Glutamatergic neuron (in vitro differentiated cells): ENCODE data around the gene LTBP2. TPM values are rescaled to one million over a fixed set of nuclear protein-coding genes. Genes with fewer than 3 reads are reported as not detected.

Experiments used
- DNase-seq: peaks from one replicate; pipeline ENCODE4 v3.0.0; 2022
- H3K27ac Mint-ChIP-seq: one replicate; pipeline ENCODE4 v1.8.0; 2020; ENCODE audit warnings: mild to moderate bottlenecking, mixed read lengths, inconsistent platforms; ENCODE audit not compliant: unreplicated experiment
- H3K27me3 Mint-ChIP-seq: one replicate; pipeline ENCODE4 v1.8.0; 2020; ENCODE audit warnings: mild to moderate bottlenecking, moderate library complexity, mixed read lengths, inconsistent platforms; ENCODE audit not compliant: unreplicated experiment
- H3K36me3 Mint-ChIP-seq: one replicate; pipeline ENCODE4 v1.8.0; 2020; ENCODE audit warnings: mild to moderate bottlenecking, mixed read lengths, inconsistent platforms; ENCODE audit not compliant: unreplicated experiment
- H3K4me1 Mint-ChIP-seq: one replicate; pipeline ENCODE4 v1.8.0; 2020; ENCODE audit warnings: mild to moderate bottlenecking, low read depth, mixed read lengths, inconsistent platforms; ENCODE audit not compliant: unreplicated experiment
- H3K4me3 Mint-ChIP-seq: one replicate; pipeline ENCODE4 v1.8.0; 2020; ENCODE audit warnings: mild to moderate bottlenecking, mixed read lengths, inconsistent platforms; ENCODE audit not compliant: unreplicated experiment
- H3K9me3 Mint-ChIP-seq: one replicate; pipeline ENCODE4 v1.8.0; 2020; ENCODE audit warnings: mild to moderate bottlenecking, moderate library complexity, mixed read lengths, inconsistent platforms; ENCODE audit not compliant: unreplicated experiment
- CTCF ChIP-seq: fragments of 200-600 bp; sonication (generic); IDR thresholded peaks from one replicate; pipeline ENCODE4 v1.5.0; 2021; ENCODE audit not compliant: partially characterized antibody, unreplicated experiment
- total RNA-seq: library from RNA; stranded (reverse); fragmentation: NEBNext Ultra II Directional; extraction: Animal tissue kit (Norgen Biotek cat#: 25700); gene quantifications from one replicate; pipeline ENCODE4 v1.2.1, GENCODE V29; 2021; ENCODE audit not compliant: unreplicated experiment

LTBP2 gene
- total RNA-seq, 1 donor from 2014 or later, result 1.2 TPM

GRCh38 chr14:74491956-74492775 is 119.9 kb downstream of the LTBP2 start:
- no peaks in the 10 kb centered on the region for H3K36me3 Mint-ChIP-seq
- H3K9me3 Mint-ChIP-seq, result no peaks in the 10 kb centered on the region
- no peak for TF ChIP-seq CTCF
- H3K27me3 Mint-ChIP-seq, result peaks cover 5% of the 10 kb centered on the region
- H3K27ac Mint-ChIP-seq, result no peak overlapping the region
- H3K4me1 Mint-ChIP-seq, result peaks cover 4% of the 10 kb centered on the region
- no peak overlapping the region for H3K4me3 Mint-ChIP-seq
- no peak for DNase-seq

GRCh38 chr14:74490486-74490885 is 121.6 kb downstream of the LTBP2 start:
- H3K4me3 Mint-ChIP-seq, result no peak overlapping the region
- H3K4me1 Mint-ChIP-seq, result peaks cover 4% of the 10 kb centered on the region
- no peaks in the 10 kb centered on the region for H3K9me3 Mint-ChIP-seq

GRCh38 chr14:74488786-74489397 is 123.1 kb downstream of the LTBP2 start:
- no peak for TF ChIP-seq CTCF
- H3K27ac Mint-ChIP-seq, result no peak overlapping the region
- no peak overlapping the region for H3K4me3 Mint-ChIP-seq
- H3K36me3 Mint-ChIP-seq, result no peaks in the 10 kb centered on the region
- no peaks in the 10 kb centered on the region for H3K9me3 Mint-ChIP-seq
- H3K4me1 Mint-ChIP-seq, result no peaks in the 10 kb centered on the region
- DNase-seq, result no peak
- peaks cover 5% of the 10 kb centered on the region for H3K27me3 Mint-ChIP-seq

More at GRCh38 chr14:74490486-74490885, 121.6 kb downstream of the LTBP2 start:
- no peaks in the 10 kb centered on the region for H3K36me3 Mint-ChIP-seq
- H3K27me3 Mint-ChIP-seq, result peaks cover 5% of the 10 kb centered on the region
- H3K27ac Mint-ChIP-seq, result no peak overlapping the region
- TF ChIP-seq CTCF, result no peak
- DNase-seq, result no peak

- TF ChIP-seq CTCF, result no peak
- Mint-ChIP-seq H3K27ac (no peak overlapping the region), H3K9me3 (no peaks in the 10 kb centered on the region), H3K27me3 (peaks cover 3% of the 10 kb centered on the region), H3K36me3 (no peaks in the 10 kb centered on the region), H3K4me1 (no peaks in the 10 kb centered on the region), H3K4me3 (no peak overlapping the region)
- DNase-seq, result no peak
Observed at GRCh38 chr14:74486164-74486563, 125.9 kb downstream of the LTBP2 start.

- Mint-ChIP-seq H3K9me3 (no peaks in the 10 kb centered on the region), H3K36me3 (no peaks in the 10 kb centered on the region)
- DNase-seq, result no peak
Observed at GRCh38 chr14:74483321-74483720, 128.7 kb downstream of the LTBP2 start.

More at GRCh38 chr14:74483321-74483720, 128.7 kb downstream of the LTBP2 start:
- no peak for TF ChIP-seq CTCF
- Mint-ChIP-seq H3K4me1 (no peaks in the 10 kb centered on the region), H3K27me3 (no peaks in the 10 kb centered on the region), H3K27ac (no peak overlapping the region), H3K4me3 (no peak overlapping the region)
